Fibroblast of skin of right quadriceps (primary cell): ENCODE results near the gene CSNK1A1L.

ENCODE experiments used
- DNase-seq: peaks from one replicate; pipeline ENCODE4 v3.0.0-alpha.2; 2013

CSNK1A1L gene

DNA sequence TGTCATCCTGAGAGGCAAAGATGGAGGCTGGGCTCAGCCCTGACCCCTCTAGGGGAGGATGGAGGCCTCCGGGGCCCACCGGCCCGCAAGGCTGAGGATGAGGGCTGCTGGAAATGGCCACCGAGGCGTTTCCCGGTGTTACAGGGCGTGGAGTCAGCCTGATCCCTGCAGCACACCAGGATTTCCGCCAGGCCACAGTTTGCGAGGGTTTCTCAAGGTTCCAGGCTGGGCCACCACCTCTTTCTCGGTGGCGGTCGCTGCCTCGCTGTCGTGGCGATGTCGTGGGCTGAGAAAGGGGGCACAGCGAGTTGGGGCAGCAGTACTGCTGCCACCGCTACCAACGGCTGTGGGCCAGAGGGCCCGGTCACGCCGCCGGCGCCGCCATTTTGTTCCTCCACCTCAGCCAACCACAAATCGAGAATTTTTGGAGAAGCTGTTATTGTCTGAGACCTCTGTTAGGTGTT is at the start of gene CSNK1A1L:
Gene CSNK1A1L (minus strand): TSS at position 414 of the 464 bp plus-strand sequence. CDS start 408 bp downstream, at position 6.
- no peak for DNase-seq

DNA sequence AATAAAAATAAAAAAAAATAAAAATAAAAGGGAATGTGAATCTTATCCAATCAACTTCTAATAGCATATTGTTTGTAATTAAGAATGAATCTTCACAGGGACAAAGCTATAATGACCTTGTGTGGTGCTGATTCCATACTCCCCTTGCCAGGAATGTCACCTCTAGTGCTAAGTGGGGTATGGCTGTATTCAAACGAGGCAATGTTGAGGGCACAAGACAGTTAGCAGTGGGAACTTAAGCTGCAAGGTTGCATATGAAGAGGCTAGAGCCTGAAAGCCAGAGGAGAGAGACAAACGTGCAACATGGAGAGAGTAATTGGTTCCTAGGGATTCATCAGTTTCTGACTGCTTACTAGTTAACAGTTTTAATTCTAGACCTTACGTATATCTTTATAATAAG is 43.9 kb upstream of the CSNK1A1L start:
- DNase-seq = no peak

DNA sequence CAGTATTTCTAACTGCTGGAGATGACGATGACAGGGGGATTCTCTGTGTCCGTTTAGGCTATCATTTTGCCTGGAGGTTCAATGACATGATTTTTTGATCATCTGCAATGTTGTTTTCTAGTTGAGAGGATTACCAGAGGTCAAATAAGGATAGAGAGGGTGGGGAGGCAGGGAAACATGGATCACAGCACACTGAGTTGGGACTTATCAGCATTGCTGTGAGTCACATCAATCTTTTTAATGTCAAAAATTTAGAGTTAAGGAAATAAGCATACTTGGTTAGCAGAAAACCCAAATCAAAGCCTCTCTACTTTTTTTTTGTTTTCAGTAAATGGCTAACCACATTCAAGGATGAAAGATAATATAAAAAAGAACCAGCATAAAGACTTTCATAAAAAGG is 43.0 kb upstream of the CSNK1A1L start:
- peak; percentile 56 for DNase-seq

DNA sequence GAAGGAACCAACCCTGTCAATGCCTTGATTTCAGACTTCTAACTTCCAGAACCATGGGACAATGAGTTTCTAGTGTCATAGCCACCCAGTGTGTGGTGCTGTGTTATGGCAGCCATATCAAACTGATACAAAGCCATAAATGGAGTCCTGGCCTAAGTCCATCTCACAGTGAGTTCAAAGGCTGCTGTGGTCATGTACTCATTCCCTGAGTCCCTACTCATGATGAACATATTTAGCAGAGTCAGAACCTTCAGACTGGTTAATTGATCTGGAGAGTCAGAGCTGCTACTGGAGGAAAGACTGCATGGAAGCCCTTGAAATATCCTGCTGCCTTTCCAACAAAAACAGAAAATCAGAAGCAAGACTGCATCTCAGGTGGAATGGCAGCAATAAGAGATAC is 39.2 kb upstream of the CSNK1A1L start:
- DNase-seq = peak; percentile 65

DNA sequence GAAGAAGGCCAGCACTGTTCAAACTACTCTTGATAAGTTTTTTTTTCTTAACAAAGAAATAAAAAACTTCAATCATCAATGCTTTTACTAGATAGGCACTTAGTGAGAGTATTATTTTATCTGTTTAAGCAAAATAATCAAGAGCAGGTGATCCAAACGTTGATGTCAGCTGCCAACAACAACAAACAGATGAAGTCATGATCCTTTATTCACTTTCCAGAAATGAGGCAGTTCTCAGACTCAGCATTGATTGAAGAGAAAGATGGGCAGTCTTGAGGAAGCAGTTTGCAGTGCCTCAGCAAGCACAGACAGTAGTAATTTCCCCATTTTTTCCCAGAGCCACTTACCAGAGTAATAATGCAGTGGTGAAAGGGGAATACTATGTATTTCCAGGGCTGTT is 38.4 kb upstream of the CSNK1A1L start:
- peak; percentile 60 for DNase-seq

DNA sequence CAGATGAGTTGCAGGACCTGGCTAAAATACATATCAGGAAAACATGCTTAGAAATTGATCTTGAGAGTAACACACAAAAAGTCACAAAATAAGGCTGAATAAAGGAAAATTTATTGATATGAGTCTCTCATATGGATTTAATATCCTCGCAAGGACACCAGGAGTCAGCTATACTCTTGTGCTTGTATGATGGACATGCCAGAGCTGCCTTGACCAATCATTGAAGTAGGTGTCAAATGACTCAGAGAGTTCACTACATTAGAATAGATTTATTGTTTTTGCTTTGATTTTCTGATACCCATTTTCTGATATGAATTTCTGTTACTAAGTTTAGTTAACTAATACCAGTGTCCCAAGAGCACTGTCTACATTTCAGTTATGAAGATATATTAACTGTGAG is 37.4 kb upstream of the CSNK1A1L start:
- no peak for DNase-seq

GRCh38 chr13:37141011-37141410 is 35.5 kb upstream of the CSNK1A1L start:
- peak; percentile 73 for DNase-seq

DNA sequence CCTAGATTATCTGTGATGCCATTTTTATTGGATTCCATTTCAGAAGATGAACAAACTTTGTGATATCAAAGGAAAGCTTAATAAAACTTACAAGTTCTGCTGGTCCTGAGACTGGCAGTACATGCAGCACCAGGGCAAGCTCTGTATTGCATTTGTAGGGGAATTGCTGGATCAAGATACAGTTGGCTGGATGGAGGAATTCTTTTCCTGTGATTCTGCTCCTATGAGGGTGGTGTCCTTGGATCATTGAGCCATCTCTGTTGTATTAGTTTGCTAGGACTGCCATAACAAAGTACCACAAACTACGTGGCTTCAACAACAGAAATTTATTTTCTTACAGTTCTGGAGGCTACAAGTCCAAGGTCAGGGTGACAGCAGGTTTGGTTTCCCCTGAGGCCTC is 33.9 kb upstream of the CSNK1A1L start:
- no peak for DNase-seq

GRCh38 chr13:37138926-37139325 is 33.5 kb upstream of the CSNK1A1L start:
- DNase-seq = peak; percentile 23

DNA sequence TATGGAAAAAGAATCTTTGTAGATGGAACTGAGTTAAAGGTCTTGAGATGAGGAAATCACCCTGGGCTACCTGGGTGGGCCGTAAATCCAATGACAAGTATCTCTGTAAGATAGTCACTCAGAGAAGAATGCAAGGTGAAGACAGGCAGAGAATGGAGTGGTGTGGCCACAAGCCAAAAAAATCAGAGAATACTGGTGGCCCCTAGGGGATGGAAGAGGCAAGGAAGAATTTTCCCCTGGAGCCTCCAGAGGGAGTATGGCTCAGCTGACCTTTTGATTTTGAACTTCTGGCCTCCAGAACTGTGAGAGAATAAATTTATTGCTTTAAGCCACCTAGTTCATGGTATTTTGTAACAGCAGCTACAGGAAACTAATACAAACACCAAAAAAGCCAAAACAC is 32.7 kb upstream of the CSNK1A1L start:
- DNase-seq = peak; percentile 90

DNA sequence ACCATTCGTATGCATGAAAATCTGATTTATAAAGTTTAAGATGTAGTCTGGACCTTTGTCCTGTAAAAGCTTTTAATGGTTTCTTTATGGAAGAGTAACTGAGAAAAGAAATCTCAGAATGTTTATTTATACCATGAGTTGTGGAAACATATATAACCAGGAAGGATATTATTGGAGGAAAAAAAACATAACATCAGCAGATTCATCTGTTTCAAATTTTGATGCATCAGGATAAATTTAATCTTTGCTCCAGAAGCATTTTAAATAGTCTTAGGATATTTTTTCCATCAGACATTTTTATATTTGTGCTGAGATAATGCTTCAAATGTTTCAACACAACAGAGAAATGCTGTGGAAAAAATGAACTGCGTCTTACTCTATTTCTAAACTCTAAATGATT is 31.2 kb upstream of the CSNK1A1L start:
- DNase-seq = no peak

- peak; percentile 76 for DNase-seq
Observed at GRCh38 chr13:37136187-37136586, 30.7 kb upstream of the CSNK1A1L start.

- DNase-seq = peak; percentile 87
Observed at GRCh38 chr13:37134411-37135041, 29.1 kb upstream of the CSNK1A1L start.

GRCh38 chr13:37132211-37132610 is 26.7 kb upstream of the CSNK1A1L start:
- DNase-seq = no peak

DNA sequence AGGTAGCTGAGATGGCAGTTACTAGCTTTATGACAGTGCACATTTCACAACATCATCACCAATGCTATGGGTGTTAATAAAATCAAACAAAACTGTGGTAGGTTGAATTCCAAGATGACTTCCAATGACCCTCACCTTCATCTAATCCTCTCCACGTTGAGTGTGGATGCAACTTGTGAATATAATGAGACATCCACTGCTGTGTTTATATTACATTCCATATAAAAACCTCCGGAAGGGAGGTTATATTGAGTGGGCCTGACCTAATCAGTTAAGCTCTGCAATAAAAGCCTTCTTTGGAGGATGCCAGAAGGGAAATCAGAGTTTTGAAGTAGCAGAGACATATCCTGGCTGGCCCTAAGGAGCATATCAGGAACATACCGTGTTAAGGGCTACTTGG is 25.6 kb upstream of the CSNK1A1L start:
- no peak for DNase-seq

DNA sequence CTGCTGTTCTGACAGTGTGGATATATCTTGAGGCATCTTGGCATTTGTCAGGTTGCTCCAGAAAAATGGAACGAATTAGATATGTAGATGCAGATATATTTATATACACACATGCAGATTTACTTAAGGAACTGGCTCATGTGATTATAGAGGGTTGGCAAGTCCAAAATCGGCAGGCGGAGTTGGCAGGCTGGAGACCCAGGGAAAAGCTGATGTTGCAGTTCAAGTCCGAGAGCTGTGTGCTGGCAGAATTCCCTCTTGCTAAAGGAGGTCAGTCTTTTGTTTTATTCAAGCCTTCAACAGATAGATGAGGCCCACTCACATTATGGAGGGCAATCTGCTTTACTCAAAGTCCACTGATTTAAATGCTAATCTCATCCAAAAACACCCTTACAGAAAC is 24.4 kb upstream of the CSNK1A1L start:
- no peak for DNase-seq

DNA sequence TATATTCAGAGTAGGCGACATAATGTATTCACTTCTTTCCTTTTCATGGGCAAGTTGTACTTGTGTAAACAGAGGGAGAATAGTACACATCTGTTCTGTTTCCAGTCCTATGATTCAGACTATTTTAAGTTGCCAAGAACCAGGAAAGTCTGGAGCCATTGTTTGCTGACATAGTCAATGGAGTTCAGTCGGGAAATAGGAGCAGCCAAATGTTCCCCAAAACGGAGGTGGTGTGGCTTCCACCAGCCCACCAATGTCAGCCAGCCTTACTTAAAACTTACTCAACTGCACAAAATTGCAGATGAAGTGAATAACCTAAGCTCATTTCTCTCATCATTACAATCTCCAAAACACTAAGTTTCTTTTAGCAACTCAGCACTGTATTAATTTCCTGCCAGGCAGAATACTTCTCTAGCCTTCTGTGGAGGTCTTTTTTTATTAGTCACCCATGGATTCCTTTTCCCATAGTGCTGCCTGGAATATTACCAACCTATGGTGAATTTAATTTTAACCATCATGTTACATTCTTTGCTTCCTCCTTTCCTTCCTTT is 22.3 kb upstream of the CSNK1A1L start:
- DNase-seq = peak; percentile 82

DNA sequence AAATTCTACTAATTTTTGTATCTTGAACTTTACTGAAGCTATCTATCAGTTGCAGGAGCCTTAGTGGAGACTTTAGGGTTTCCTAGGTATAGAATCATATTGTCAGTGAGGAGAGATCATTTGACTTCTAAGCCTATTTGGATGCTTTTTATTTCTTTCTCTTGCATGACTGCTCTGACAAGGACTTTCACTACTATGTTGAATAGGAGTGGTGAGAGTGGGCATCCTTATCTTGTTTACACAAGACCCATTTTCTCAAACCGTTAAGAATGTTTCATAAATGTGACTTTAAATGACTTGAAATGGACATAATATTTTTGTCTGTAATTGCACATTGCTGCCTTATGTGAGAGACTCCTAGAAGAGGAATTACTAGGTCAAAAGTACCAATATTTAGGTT is 17.9 kb upstream of the CSNK1A1L start:
- no peak for DNase-seq

GRCh38 chr13:37118016-37118415 is 12.6 kb upstream of the CSNK1A1L start:
- DNase-seq = no peak

DNA sequence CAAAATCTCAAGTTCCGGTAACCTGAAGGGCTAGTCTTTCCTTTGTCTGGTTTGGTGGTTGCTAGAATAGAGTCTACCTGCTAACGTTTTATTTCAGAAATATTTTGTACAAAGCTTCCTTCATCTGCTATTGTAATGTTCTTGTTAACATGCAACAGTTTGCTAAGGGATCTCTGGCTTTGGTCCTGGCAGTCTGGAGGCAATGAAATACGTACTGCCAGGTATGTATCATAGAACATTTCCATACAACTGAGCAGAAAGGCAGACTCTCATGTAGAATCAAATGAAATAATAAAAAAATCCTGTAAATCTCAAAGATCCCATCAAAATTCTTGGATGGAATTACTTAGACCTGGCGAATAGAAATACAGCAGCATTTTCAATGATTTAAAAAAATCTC is 8.8 kb upstream of the CSNK1A1L start:
- DNase-seq = no peak

- no peak for DNase-seq
Observed at GRCh38 chr13:37113534-37113933, 8.1 kb upstream of the CSNK1A1L start.

DNA sequence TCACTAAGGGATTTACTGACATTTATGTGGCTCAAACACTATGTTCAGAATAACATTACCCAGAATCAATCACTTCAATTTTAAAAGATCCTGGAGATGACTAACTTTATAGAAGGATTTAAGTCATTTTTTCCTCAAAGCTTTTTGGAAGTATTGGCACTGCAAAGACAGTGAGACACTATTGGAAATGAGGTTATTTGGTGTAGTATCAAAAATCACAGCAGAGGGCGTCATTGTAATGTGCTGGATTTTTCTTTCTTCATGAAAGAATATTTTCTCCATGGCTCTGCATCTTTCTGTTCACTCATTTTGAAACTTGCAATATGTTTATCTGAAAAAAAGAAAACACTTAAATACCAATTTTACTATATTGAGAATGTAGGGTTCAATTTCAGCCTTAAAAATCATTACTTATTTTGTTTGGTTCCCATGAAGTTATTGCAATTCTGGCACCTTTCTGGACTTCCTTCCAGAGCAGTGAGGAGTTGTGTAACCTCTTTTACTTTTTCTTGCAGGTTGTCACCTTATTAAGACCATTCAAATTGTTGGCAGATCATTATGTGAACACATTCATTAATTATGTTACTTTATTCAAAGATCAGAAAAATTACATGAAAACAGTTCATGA is 3.7 kb upstream of the CSNK1A1L start:
- DNase-seq = peak; percentile 66

DNA sequence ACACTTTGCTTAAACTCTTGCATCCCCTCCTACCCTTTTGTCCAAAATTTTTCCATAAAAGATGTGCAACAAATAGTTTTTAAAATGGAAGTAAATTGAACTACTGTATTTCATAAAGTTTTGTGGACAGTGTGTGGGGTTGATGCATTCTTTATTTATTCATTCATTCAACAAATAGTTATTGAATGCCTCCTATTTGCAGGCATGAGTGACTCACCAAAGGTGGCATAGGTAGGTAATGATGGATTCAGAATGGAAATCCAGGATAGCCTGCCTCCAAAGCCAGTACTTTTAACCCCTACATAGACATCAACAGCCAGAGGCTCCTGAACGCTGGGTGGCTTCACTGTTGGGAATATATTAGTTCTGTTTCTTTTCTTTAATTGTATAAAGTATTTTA is 2.4 kb upstream of the CSNK1A1L start:
- DNase-seq = no peak

- DNase-seq = no peak
Observed at GRCh38 chr13:37107456-37107855, 2.0 kb upstream of the CSNK1A1L start.

- no peak for DNase-seq
Observed at GRCh38 chr13:37106642-37107041, 1.2 kb upstream of the CSNK1A1L start.
